Stimulated activated CD4-positive, alpha-beta T cell treated with anti-CD3 and anti-CD28 coated beads, Interleukin-4, amount 100 ng/mL, for 1 hour (primary cell): ENCODE measurements around the gene FAM237A.

Experiments used
- DNase-seq: peaks from one replicate; pipeline ENCODE4 v3.0.0-alpha.2; 2020

Gene FAM237A

GRCh38 chr2:206642075-206643025 is at the start of gene FAM237A:
Gene FAM237A, plus strand, starts transcription at chr2:206642487. Its CDS starts 1,750 bp downstream, at chr2:206644237.
- DNase-seq = no peak

GRCh38 chr2:206597717-206598218 is 44.5 kb upstream of the FAM237A start:
- DNase-seq = no peak

GRCh38 chr2:206603243-206603642 is 39.0 kb upstream of the FAM237A start:
- DNase-seq = no peak

- DNase-seq = no peak
These were observed 31.8 kb upstream of the FAM237A start for GRCh38 chr2:206610451-206610850.

- no peak for DNase-seq
These were observed 31.1 kb upstream of the FAM237A start for GRCh38 chr2:206611191-206611590.

GRCh38 chr2:206611736-206612135 is 30.6 kb upstream of the FAM237A start:
- DNase-seq = no peak

GRCh38 chr2:206614811-206615210 is 27.5 kb upstream of the FAM237A start:
- DNase-seq = no peak

- no peak for DNase-seq
These were observed 26.7 kb upstream of the FAM237A start for GRCh38 chr2:206615417-206616089.

GRCh38 chr2:206616151-206616550 is 26.1 kb upstream of the FAM237A start:
- DNase-seq = no peak

- no peak for DNase-seq
These were observed 23.3 kb upstream of the FAM237A start for GRCh38 chr2:206619011-206619410.

GRCh38 chr2:206626108-206626507 is 16.2 kb upstream of the FAM237A start:
- no peak for DNase-seq

GRCh38 chr2:206627632-206628031 is 14.7 kb upstream of the FAM237A start:
- DNase-seq = no peak

- DNase-seq = no peak
These were observed 10.9 kb upstream of the FAM237A start for GRCh38 chr2:206631340-206631739.

- DNase-seq = no peak
These were observed 7.3 kb upstream of the FAM237A start for GRCh38 chr2:206635015-206635414.

GRCh38 chr2:206639636-206640035 is 2.7 kb upstream of the FAM237A start:
- DNase-seq = no peak

- DNase-seq = no peak
These were observed 1.1 kb upstream of the FAM237A start for GRCh38 chr2:206641226-206641625.

- no peak for DNase-seq
These were observed 5.7 kb downstream of the FAM237A start for GRCh38 chr2:206647985-206648384.

GRCh38 chr2:206657087-206657486 is 14.8 kb downstream of the FAM237A start:
- DNase-seq = no peak

- no peak for DNase-seq
These were observed 23.0 kb downstream of the FAM237A start for GRCh38 chr2:206665251-206665650.

GRCh38 chr2:206670531-206671319 is 28.4 kb downstream of the FAM237A start:
- DNase-seq = no peak

- no peak for DNase-seq
These were observed 41.3 kb downstream of the FAM237A start for GRCh38 chr2:206683546-206683945.

- DNase-seq = no peak
These were observed 46.2 kb downstream of the FAM237A start for GRCh38 chr2:206688453-206688852.

GRCh38 chr2:206688990-206689389 is 46.7 kb downstream of the FAM237A start:
- no peak for DNase-seq
